Fibroblast of skin of right biceps (primary cell): ENCODE measurements around the gene PSME4.
"Not testable (repeated sequence)": the region's sequence is repeated elsewhere in the genome, so short reads cannot be mapped to it uniquely, and the experiment has no call there.

Experiments
- DNase-seq: peaks from one replicate; pipeline ENCODE4 v3.0.0-alpha.2; 2013

The PSME4 gene

GRCh38 chr2:53880756-53881155 lies 90.0 kb downstream of the PSME4 start:
- peak; percentile 78 for DNase-seq

GRCh38 chr2:53877556-53877955 lies 93.2 kb downstream of the PSME4 start:
- DNase-seq: peak; percentile 18

GRCh38 chr2:53877112-53877511 lies 93.7 kb downstream of the PSME4 start:
- DNase-seq: no peak

GRCh38 chr2:53874401-53874950 lies 96.3 kb downstream of the PSME4 start:
- no peak for DNase-seq

- no peak for DNase-seq
These were observed 103.0 kb downstream of the PSME4 start for GRCh38 chr2:53867773-53868172.

- no peak for DNase-seq
These were observed 103.6 kb downstream of the PSME4 start for GRCh38 chr2:53867169-53867568.

GRCh38 chr2:53865962-53866361 lies 104.8 kb downstream of the PSME4 start:
- no peak for DNase-seq

GRCh38 chr2:53865264-53865663 lies 105.5 kb downstream of the PSME4 start:
- no peak for DNase-seq

- no peak for DNase-seq
These were observed 107.1 kb downstream of the PSME4 start for GRCh38 chr2:53863538-53864227.

GRCh38 chr2:53861824-53862223 lies 109.0 kb downstream of the PSME4 start:
- no peak for DNase-seq

GRCh38 chr2:53859206-53860181 lies 111.3 kb downstream of the PSME4 start, which contains the start of gene GPR75:
GPR75 (minus strand) TSS chr2:53859967; CDS start chr2:53854756, 5,211 bp downstream.
- DNase-seq: peak; percentile 24

- no peak for DNase-seq
These were observed 114.5 kb downstream of the PSME4 start for GRCh38 chr2:53856272-53856671.

GRCh38 chr2:53854678-53855077 lies 116.1 kb downstream of the PSME4 start:
- DNase-seq: no peak

GRCh38 chr2:53852532-53852931 lies 118.3 kb downstream of the PSME4 start:
- no peak for DNase-seq

GRCh38 chr2:53851052-53851757 lies 119.6 kb downstream of the PSME4 start:
- not testable (repeated sequence) for DNase-seq

- no peak for DNase-seq
These were observed 122.7 kb downstream of the PSME4 start for GRCh38 chr2:53848062-53848461.

GRCh38 chr2:53843595-53843994 lies 127.2 kb downstream of the PSME4 start:
- no peak for DNase-seq

GRCh38 chr2:53842891-53843290 lies 127.9 kb downstream of the PSME4 start:
- DNase-seq: no peak

- not testable (repeated sequence) for DNase-seq
These were observed 129.1 kb downstream of the PSME4 start for GRCh38 chr2:53841651-53842050.

- DNase-seq: no peak
These were observed 130.2 kb downstream of the PSME4 start for GRCh38 chr2:53840580-53840979.

GRCh38 chr2:53829980-53830290 lies 140.9 kb downstream of the PSME4 start:
- DNase-seq: not testable (repeated sequence)

- no peak for DNase-seq
These were observed 141.4 kb downstream of the PSME4 start for GRCh38 chr2:53829273-53829979.
